Neural cell (in vitro differentiated cells): ENCODE results near the gene FAM161B. TPM values are rescaled to one million over a fixed set of nuclear protein-coding genes. Genes with fewer than 3 reads are reported as not detected.

ENCODE experiments used
- H2AFZ ChIP-seq: fragments of 200-600, 300-800 bp; sonication (generic), shearing (Covaris generic); 2 replicates; pipeline ENCODE4 v1.6.0; 2014; ENCODE audit warnings: low read depth, mild to moderate bottlenecking, antibody characterized with exemption, low read length, moderate library complexity
- H3F3A ChIP-seq: fragments of 200-600 bp; shearing (Covaris generic); 2 replicates; pipeline ENCODE4 v1.6.1; 2016; ENCODE audit warnings: mild to moderate bottlenecking, moderate library complexity, mixed read lengths, antibody characterized with exemption, low read length; ENCODE audit not compliant: insufficient read depth, poor library complexity, severe bottlenecking
- H3K27ac ChIP-seq: fragments of 200-600, 300-800 bp; sonication (generic), shearing (Covaris generic); 2 replicates; pipeline ENCODE4 v1.5.1; 2014; ENCODE audit warnings: mild to moderate bottlenecking, low read length, moderate library complexity
- H3K27me3 ChIP-seq: fragments of 300-800, 200-600 bp; sonication (generic), shearing (Covaris generic); 2 replicates; pipeline ENCODE4 v1.6.0; 2014; ENCODE audit warnings: mild to moderate bottlenecking, low read depth, low read length, moderate library complexity; ENCODE audit not compliant: insufficient read depth
- H3K36me3 ChIP-seq: fragments of 300-800, 200-600 bp; sonication (generic), shearing (Covaris generic); 2 replicates; pipeline ENCODE4 v1.5.1; 2014; ENCODE audit warnings: mild to moderate bottlenecking, antibody characterized with exemption, low read length, moderate library complexity; ENCODE audit not compliant: insufficient read depth
- H3K4me2 ChIP-seq: fragments of 300-800, 200-600 bp; sonication (generic), shearing (Covaris generic); 2 replicates; pipeline ENCODE4 v1.6.0; 2014; ENCODE audit warnings: mild to moderate bottlenecking, low read length
- H3K4me3 ChIP-seq: fragments of 300-800, 200-600 bp; sonication (generic), shearing (Covaris generic); 2 replicates; pipeline ENCODE4 v1.5.1; 2014; ENCODE audit warnings: mild to moderate bottlenecking, low read length, moderate library complexity
- H3K79me2 ChIP-seq: fragments of 200-600 bp; shearing (Covaris generic); replicated peaks from 2 replicates; pipeline ENCODE4 v1.6.0; 2014; ENCODE audit warnings: mild to moderate bottlenecking, low read length, moderate library complexity; ENCODE audit not compliant: insufficient read depth
- H3K9ac ChIP-seq: fragments of 300-800, 200-600 bp; sonication (generic), shearing (Covaris generic); 2 replicates; pipeline ENCODE4 v1.6.1; 2016; ENCODE audit warnings: mild to moderate bottlenecking, low read length, mixed read lengths
- H3K9me2 ChIP-seq: fragments of 200-600 bp; shearing (Covaris generic); 2 replicates; pipeline ENCODE4 v1.6.1; 2016; ENCODE audit warnings: mild to moderate bottlenecking, low read length, mixed read lengths; ENCODE audit not compliant: insufficient read depth
- H3K9me3 ChIP-seq: fragments of 200-600, 300-800 bp; sonication (generic), shearing (Covaris generic); 2 replicates; pipeline ENCODE4 v1.6.1; 2016; ENCODE audit warnings: mild to moderate bottlenecking, mixed run types, low read length, moderate library complexity, mixed read lengths
- H4K20me1 ChIP-seq: fragments of 200-600 bp; shearing (Covaris generic); 2 replicates; pipeline ENCODE4 v1.6.1; 2016; ENCODE audit warnings: mild to moderate bottlenecking, mixed run types; ENCODE audit not compliant: insufficient read depth
- EP300 ChIP-seq: fragments of 450-650 bp; conservative IDR thresholded peaks from 2 replicates; pipeline ENCODE4 v1.6.1; 2014; ENCODE audit warnings: antibody characterized with exemption, mild to moderate bottlenecking, moderate library complexity; ENCODE audit not compliant: poor library complexity, severe bottlenecking
- EZH2 ChIP-seq: fragments of 200-600, 300-800 bp; shearing (Covaris generic), sonication (generic); IDR thresholded peaks from 2 replicates; pipeline ENCODE4 v1.6.1; 2014; ENCODE audit warnings: antibody characterized with exemption, low read length, borderline replicate concordance, mild to moderate bottlenecking; ENCODE audit not compliant: insufficient read depth, poor library complexity, severe bottlenecking
- MXI1 ChIP-seq: fragments of 450-650 bp; conservative IDR thresholded peaks from 2 replicates; pipeline ENCODE4 v1.6.1; 2014; ENCODE audit warnings: antibody characterized with exemption, mild to moderate bottlenecking; ENCODE audit not compliant: poor library complexity, severe bottlenecking
- POLR2AphosphoS5 ChIP-seq: IDR thresholded peaks from 2 replicates; pipeline ENCODE4 v1.6.1; 2012
- RAD21 ChIP-seq: fragments of 450-650 bp; conservative IDR thresholded peaks from 2 replicates; pipeline ENCODE4 v1.6.1; 2014; ENCODE audit warnings: antibody characterized with exemption, mild to moderate bottlenecking, moderate library complexity
- SMC3 ChIP-seq: fragments of 450-650 bp; conservative IDR thresholded peaks from 2 replicates; pipeline ENCODE4 v1.6.1; 2014; ENCODE audit warnings: antibody characterized with exemption, mild to moderate bottlenecking, moderate library complexity; ENCODE audit not compliant: poor library complexity
- TAF1 ChIP-seq: IDR thresholded peaks from 2 replicates; pipeline ENCODE4 v1.6.1; 2012; ENCODE audit warnings: low read depth
- polyA plus RNA-seq: library from polyadenylated mRNA; depleted of rRNA; stranded (reverse); fragments of >200 nt; gene quantifications from 2 replicates; pipeline ENCODE4 v1.2.3, GENCODE V29; 2014
- TF ChIP-seq, protein P1 (sequence below): IDR thresholded peaks from 2 replicates; pipeline ENCODE4 v1.6.1; 2012; ENCODE audit warnings: borderline replicate concordance
- TF ChIP-seq, protein P2 (sequence below): fragments of 450-650 bp; IDR thresholded peaks from 2 replicates; pipeline ENCODE4 v1.5.1; 2014; ENCODE audit warnings: antibody characterized with exemption, mild to moderate bottlenecking, moderate library complexity; ENCODE audit not compliant: poor library complexity, severe bottlenecking

The FAM161B gene
- polyA plus RNA-seq, 1 donor from 2014 or later = 12.2 TPM

DNA sequence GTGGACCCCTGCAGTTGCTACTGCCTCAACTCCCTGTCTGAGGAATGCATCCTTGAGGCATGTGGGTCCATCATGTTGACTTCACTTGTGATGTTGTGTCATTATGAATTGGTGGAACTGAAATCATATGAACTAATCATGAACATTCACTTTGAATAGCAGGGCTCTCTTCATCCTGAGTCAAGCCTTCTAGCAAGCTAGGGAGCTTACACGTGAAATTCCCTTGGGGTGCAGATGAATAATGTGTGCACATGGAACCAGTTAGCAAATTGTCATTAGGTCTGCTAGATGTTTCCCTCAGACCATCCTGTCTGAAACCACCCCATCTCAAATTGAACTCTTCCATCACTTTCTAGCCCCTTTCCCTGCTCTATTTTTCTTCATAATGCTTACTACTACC lies 3.8 kb upstream of the FAM161B start:
- H3K79me2 ChIP-seq = peaks cover 9% of the 10 kb centered on the region
- H3K4me2 ChIP-seq = no peak overlapping the region
- H4K20me1 ChIP-seq = no peaks in the 10 kb centered on the region
- no peaks in the 10 kb centered on the region for H3F3A ChIP-seq
- H3K9me2 ChIP-seq = no peaks in the 10 kb centered on the region
- H3K9ac ChIP-seq = no peak overlapping the region
- H3K4me3 ChIP-seq = no peak overlapping the region
- H3K9me3 ChIP-seq = no peaks in the 10 kb centered on the region
- no peaks in the 10 kb centered on the region for H3K36me3 ChIP-seq
- H3K27ac ChIP-seq = no peak overlapping the region
- TF ChIP-seq EZH2 = no peak
- no peak for TF ChIP-seq TAF1
- no peak for TF ChIP-seq RAD21
- no peak for TF ChIP-seq POLR2AphosphoS5
- TF ChIP-seq, protein P1, sequence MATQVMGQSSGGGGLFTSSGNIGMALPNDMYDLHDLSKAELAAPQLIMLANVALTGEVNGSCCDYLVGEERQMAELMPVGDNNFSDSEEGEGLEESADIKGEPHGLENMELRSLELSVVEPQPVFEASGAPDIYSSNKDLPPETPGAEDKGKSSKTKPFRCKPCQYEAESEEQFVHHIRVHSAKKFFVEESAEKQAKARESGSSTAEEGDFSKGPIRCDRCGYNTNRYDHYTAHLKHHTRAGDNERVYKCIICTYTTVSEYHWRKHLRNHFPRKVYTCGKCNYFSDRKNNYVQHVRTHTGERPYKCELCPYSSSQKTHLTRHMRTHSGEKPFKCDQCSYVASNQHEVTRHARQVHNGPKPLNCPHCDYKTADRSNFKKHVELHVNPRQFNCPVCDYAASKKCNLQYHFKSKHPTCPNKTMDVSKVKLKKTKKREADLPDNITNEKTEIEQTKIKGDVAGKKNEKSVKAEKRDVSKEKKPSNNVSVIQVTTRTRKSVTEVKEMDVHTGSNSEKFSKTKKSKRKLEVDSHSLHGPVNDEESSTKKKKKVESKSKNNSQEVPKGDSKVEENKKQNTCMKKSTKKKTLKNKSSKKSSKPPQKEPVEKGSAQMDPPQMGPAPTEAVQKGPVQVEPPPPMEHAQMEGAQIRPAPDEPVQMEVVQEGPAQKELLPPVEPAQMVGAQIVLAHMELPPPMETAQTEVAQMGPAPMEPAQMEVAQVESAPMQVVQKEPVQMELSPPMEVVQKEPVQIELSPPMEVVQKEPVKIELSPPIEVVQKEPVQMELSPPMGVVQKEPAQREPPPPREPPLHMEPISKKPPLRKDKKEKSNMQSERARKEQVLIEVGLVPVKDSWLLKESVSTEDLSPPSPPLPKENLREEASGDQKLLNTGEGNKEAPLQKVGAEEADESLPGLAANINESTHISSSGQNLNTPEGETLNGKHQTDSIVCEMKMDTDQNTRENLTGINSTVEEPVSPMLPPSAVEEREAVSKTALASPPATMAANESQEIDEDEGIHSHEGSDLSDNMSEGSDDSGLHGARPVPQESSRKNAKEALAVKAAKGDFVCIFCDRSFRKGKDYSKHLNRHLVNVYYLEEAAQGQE = no peak
- TF ChIP-seq, protein P2, sequence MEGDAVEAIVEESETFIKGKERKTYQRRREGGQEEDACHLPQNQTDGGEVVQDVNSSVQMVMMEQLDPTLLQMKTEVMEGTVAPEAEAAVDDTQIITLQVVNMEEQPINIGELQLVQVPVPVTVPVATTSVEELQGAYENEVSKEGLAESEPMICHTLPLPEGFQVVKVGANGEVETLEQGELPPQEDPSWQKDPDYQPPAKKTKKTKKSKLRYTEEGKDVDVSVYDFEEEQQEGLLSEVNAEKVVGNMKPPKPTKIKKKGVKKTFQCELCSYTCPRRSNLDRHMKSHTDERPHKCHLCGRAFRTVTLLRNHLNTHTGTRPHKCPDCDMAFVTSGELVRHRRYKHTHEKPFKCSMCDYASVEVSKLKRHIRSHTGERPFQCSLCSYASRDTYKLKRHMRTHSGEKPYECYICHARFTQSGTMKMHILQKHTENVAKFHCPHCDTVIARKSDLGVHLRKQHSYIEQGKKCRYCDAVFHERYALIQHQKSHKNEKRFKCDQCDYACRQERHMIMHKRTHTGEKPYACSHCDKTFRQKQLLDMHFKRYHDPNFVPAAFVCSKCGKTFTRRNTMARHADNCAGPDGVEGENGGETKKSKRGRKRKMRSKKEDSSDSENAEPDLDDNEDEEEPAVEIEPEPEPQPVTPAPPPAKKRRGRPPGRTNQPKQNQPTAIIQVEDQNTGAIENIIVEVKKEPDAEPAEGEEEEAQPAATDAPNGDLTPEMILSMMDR = no peak
- no peak for TF ChIP-seq MXI1
- TF ChIP-seq EP300 = no peak
- no peak for TF ChIP-seq SMC3
- no peaks in the 10 kb centered on the region for H3K27me3 ChIP-seq
- no peak overlapping the region for H2AFZ ChIP-seq

DNA sequence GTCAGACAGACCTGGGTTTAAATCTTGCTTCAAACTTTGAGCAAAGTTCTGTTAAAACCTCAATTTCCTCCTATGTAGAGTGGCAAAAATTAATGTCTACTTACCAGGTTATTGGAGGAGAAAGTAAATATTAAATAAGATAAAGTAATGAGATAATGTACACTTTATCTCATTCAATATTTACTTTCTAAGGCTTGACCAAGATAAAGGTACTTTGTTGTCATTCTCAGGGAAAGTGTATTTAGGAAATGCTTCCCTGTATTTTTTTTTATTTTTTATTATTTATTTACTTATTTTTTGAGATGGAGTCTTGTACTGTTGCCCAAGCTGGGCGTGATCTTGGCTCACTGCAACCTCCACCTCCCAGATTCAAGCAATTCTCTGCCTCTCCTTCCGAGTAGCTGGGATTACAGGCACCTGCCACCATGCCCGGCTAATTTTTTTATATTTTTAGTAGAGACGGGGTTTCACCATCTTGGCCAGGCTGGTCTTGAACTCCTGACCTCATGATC lies 4.7 kb downstream of the FAM161B start:
- Histone ChIP-seq H3K9me3 (no peaks in the 10 kb centered on the region), H3F3A (no peaks in the 10 kb centered on the region), H3K4me2 (no peak overlapping the region), H4K20me1 (no peaks in the 10 kb centered on the region), H3K27ac (no peak overlapping the region), H3K4me3 (no peak overlapping the region), H3K9ac (no peak overlapping the region), H3K27me3 (no peaks in the 10 kb centered on the region), H3K79me2 (no peaks in the 10 kb centered on the region), H3K36me3 (no peaks in the 10 kb centered on the region), H2AFZ (no peak overlapping the region), H3K9me2 (no peaks in the 10 kb centered on the region)
- TF ChIP-seq SMC3 (no peak), RAD21 (no peak), TAF1 (no peak), EP300 (no peak), EZH2 (no peak)
- TF ChIP-seq, protein P2 = no peak
- TF ChIP-seq, protein P1 = no peak
